Heart right ventricle (tissue), 16 donors: ENCODE data around the gene DALRD3. TPM values are rescaled to one million over a fixed set of nuclear protein-coding genes. Genes with fewer than 3 reads are reported as not detected.

Experiments
- ATAC-seq, 8 donors: fragments of 200-7000 bp; cut with Tn5 transposase; one replicate each; pipeline ENCODE4 v1.9.1; 2020; ENCODE audit warnings: mild to moderate bottlenecking in 8 of 8, moderate library complexity in 8 of 8, moderate number of reproducible peaks in 1 of 8
- DNase-seq, 2 donors: peaks; one replicate each; pipeline ENCODE4 v3.0.0-alpha.2; 2020
- H3K27ac ChIP-seq, 10 donors: fragments of 200-600 bp; sonication (generic) in 2 of 10; one replicate each; pipeline versions ENCODE4 v1.5.0 to v1.8.0; 2020 to 2022; ENCODE audit warnings: mild to moderate bottlenecking in 3 of 10
- H3K27me3 ChIP-seq, 7 donors: fragments of 200-600 bp; one replicate each; pipeline ENCODE4 v1.8.0; 2021 to 2022; ENCODE audit warnings: mild to moderate bottlenecking in 2 of 7
- H3K36me3 ChIP-seq, 9 donors: fragments of 200-600 bp; sonication (generic) in 1 of 9; one replicate each; pipeline versions ENCODE4 v1.5.0 to v1.8.0; 2020 to 2022; ENCODE audit warnings: mild to moderate bottlenecking in 2 of 9
- H3K4me1 ChIP-seq, 9 donors: fragments of 200-600 bp; sonication (generic) in 1 of 9; one replicate each; pipeline versions ENCODE4 v1.5.0 to v1.8.0; 2020 to 2022; ENCODE audit warnings: mild to moderate bottlenecking in 4 of 9
- H3K4me3 ChIP-seq, 10 donors: fragments of 200-600 bp; sonication (generic) in 2 of 10; one replicate each; pipeline versions ENCODE4 v1.5.0 to v1.8.0; 2020 to 2022; ENCODE audit warnings: mild to moderate bottlenecking in 7 of 10, moderate library complexity in 2 of 10
- H3K9me3 ChIP-seq, 11 donors: fragments of 200-600 bp in 10 of 11; sonication (generic) in 2 of 11; one replicate each; pipeline versions ENCODE4 v1.5.0 to v1.8.0; 2013 to 2022; ENCODE audit warnings: mild to moderate bottlenecking in 2 of 11, control low read depth in 1 of 11, moderate library complexity in 1 of 11
- WGBS, 2 donors: extraction: QIAGEN DNeasy Blood & Tissue Kit; methylation state at CpG; one replicate each; pipeline ENCODE4 v1.1.7; 2013; ENCODE audit warnings: inconsistent platforms in 1 of 2; 5-methylcytosine and 5-hydroxymethylcytosine counted together
- intact Hi-C, 10 donors: fragments of 100-400 bp; cut with DNase I; formaldehyde crosslinking; loops; one replicate each; pipeline versions ENCODE4 v1.11.1 to v1.14.2; 2022
- polyA plus RNA-seq, 2 donors: library from polyadenylated mRNA; stranded (reverse); fragments of 200-250 nt; gene quantifications; one replicate each; pipeline ENCODE4 v1.2.3, GENCODE V29; 2013
- total RNA-seq, 10 donors: library from RNA; stranded (reverse); fragmentation: NEBNext Ultra II Directional in 3 of 10; extraction: Animal tissue kit (Norgen Biotek cat#: 25700) in 3 of 10; gene quantifications; one replicate each; pipeline versions ENCODE4 v1.2.1 to v1.2.4, GENCODE V29; 2021 to 2023
- TF ChIP-seq, protein P1 (sequence below), 9 donors: fragments of 200-600 bp; sonication (generic) in 2 of 9; IDR thresholded peaks; one replicate each; pipeline versions ENCODE4 v1.5.0 to v1.8.0; 2021 to 2022; ENCODE audit warnings: antibody characterized with exemption in 9 of 9, mild to moderate bottlenecking in 5 of 9, moderate library complexity in 1 of 9
- donor health status: Arrhythmogenic right ventricular cardiomyopathy.
- donor health status: ischemic (EF 13 %, LVEDD 7.1; RV severe dilation, severe dysfunction).
- donor health status: healthy with polysubstance abuse.
- donor health status: DM: no; HTN: yes; CAD: no.
- donor health status: DM: no; HTN: no; CAD: no.
- donor health status: ischemic (EF 25% LVEDD 6.9; RV normal size, moderate dysfunction).
- donor health status: ischemic (EF 25% LVEDD 5.7; RV mildly dilated, moderate dysfunction).
- donor health status: healthy.
- donor health status: DM: yes; HTN: yes; CAD: no.
- donor health status: Ischemic cardiomyopathy.
- donor health status: ischemic (EF 35%, LVEDD 5.7; RV mildly dilated, moderate dysfunction).
- donor health status: nonischemic (EF 11% LVEDD 7.7; RV severe dilation, severe dysfunction).
- donor health status: DM: yes; HTN: yes; CAD: no.
- donor health status: PGD.
- donor health status: ischemic (EF 29% LVEDD 5.4; RV normal size, mild dysfunction).
- donor health status: nonischemic (EF 23%, LVEDD 6.1; RV moderate dilation, normal function).

Gene DALRD3
- total and polyA plus RNA-seq, 12 donors = 7.6 to 17.8 (median 14.8) TPM

DNA sequence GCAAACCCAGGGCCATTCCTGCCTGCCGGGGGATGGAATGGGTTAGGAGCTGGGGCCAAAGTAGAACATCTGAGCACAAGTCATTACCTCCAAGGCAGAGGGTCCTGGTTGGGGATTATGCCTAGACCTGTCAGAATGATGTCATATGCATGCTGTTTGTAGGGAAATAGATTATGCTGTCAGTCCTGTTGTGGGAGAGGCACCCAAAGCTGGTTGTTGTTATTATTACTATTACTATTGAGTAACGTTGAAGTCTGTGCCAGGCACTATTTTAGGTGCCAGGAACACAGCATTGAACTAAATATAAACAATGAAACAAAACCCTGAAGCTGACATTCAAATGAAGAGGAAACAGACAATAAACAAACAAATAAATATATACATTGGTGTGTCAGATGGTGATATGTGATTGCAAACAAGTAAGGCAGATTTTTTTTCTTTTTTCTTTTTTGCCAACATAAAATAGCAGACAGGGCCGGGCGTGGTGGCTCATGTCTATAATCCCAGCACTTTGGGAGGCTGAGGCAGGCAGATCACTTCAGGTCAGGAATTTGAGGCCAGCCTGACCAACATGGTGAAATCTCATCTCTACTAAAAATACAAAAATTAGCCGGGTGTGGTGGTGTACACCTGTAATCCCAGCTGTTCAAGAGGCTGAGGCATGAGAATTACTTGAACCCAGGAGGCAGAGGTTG, 26.4 kb downstream of the DALRD3 start:
- peak overlapping the region in 6 of 10 donors; percentile 73 to 95 (median 86) for H3K4me3 ChIP-seq
- TF ChIP-seq, protein P1, sequence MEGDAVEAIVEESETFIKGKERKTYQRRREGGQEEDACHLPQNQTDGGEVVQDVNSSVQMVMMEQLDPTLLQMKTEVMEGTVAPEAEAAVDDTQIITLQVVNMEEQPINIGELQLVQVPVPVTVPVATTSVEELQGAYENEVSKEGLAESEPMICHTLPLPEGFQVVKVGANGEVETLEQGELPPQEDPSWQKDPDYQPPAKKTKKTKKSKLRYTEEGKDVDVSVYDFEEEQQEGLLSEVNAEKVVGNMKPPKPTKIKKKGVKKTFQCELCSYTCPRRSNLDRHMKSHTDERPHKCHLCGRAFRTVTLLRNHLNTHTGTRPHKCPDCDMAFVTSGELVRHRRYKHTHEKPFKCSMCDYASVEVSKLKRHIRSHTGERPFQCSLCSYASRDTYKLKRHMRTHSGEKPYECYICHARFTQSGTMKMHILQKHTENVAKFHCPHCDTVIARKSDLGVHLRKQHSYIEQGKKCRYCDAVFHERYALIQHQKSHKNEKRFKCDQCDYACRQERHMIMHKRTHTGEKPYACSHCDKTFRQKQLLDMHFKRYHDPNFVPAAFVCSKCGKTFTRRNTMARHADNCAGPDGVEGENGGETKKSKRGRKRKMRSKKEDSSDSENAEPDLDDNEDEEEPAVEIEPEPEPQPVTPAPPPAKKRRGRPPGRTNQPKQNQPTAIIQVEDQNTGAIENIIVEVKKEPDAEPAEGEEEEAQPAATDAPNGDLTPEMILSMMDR (IDR thresholded peaks at IDR 0.05) = no peak
- no peak for DNase-seq
- peaks cover 0 to 21% (median 2%) of the 10 kb centered on the region in 9 donors for H3K36me3 ChIP-seq
- H3K27ac ChIP-seq = peak overlapping the region in 5 of 10 donors; percentile 86 to 92 (median 88)
- ATAC-seq = no peak
- no peaks in the 10 kb centered on the region for H3K27me3 ChIP-seq
- H3K4me1 ChIP-seq = peaks cover 8 to 40% (median 26%) of the 10 kb centered on the region in 9 donors
- intact Hi-C loops = loop anchor here in 2 of 10 donors (1.0 to 10.0 kb wide), 2 partner anchors 37 to 103 kb away; partner anchors contain the start of genes IMPDH2 (in 1 of the 2) and QRICH1 (in 1 of the 2)
- WGBS, 2 donors = 80% methylated on average over 5 of the region's 5 CpGs
- H3K9me3 ChIP-seq = no peaks in the 10 kb centered on the region

DNA sequence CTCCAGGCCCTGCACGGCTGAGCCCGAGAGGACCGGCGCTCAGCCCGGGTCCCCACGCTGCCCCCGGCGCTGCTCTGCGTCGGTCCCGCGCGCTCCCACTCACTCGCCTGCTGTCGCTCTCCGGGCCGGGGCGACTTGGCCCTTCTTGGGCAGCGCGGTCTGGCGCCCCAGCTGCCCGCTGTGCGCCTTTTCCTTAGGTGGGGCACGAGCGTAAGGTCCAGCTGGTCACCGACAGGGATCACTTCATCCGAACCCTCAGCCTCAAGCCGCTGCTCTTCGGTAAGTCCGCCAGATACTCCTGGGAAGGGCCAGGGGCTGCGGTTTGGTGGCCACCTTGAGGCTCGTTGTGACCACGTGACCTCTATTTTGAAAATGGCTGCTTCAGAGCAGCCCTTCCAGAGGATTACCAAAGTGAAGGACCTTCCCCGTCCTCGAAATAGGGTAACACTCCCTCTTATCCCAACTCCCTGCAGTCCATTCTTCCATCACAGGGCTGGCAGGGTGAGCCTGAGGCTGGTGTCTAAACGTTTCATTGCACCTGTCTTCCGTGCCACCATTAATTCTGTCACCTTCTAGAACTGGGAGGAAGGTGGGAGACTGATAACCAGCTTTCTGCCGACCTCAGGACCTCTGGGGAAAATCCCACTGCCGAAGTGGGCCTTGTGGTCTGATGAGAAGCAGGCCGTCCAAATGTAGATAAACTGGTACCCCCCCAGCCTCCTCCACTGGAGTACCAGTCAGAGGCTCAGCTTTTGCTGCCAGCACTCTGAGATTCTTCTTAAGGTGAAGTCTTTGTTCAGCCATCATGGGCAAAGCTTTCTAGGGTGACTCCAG, 27.5 kb downstream of the DALRD3 start:
- H3K27ac ChIP-seq = peak overlapping the region; percentile 71 to 93 (median 88)
- DNase-seq = peak in 1 of 2 donors; percentile 28
- TF ChIP-seq, protein P1 (IDR thresholded peaks at IDR 0.05) = no peak
- ATAC-seq = peak in 6 of 8 donors; percentile 5 to 35 (median 22)
- peaks cover 8 to 40% (median 26%) of the 10 kb centered on the region in 9 donors for H3K4me1 ChIP-seq
- WGBS, 2 donors = 3 to 6% methylated on average over 40 of the region's 40 CpGs
- H3K27me3 ChIP-seq = no peaks in the 10 kb centered on the region
- no peaks in the 10 kb centered on the region for H3K9me3 ChIP-seq
- H3K4me3 ChIP-seq = peak overlapping the region; percentile 55 to 95 (median 82)
- peaks cover 0 to 21% (median 6%) of the 10 kb centered on the region in 9 donors for H3K36me3 ChIP-seq
- intact Hi-C loops = loop anchor here in 2 of 10 donors (1.0 to 10.0 kb wide), 2 partner anchors 38 to 104 kb away; partner anchors contain the start of genes IMPDH2 (in 1 of the 2) and QRICH1 (in 1 of the 2)

DNA sequence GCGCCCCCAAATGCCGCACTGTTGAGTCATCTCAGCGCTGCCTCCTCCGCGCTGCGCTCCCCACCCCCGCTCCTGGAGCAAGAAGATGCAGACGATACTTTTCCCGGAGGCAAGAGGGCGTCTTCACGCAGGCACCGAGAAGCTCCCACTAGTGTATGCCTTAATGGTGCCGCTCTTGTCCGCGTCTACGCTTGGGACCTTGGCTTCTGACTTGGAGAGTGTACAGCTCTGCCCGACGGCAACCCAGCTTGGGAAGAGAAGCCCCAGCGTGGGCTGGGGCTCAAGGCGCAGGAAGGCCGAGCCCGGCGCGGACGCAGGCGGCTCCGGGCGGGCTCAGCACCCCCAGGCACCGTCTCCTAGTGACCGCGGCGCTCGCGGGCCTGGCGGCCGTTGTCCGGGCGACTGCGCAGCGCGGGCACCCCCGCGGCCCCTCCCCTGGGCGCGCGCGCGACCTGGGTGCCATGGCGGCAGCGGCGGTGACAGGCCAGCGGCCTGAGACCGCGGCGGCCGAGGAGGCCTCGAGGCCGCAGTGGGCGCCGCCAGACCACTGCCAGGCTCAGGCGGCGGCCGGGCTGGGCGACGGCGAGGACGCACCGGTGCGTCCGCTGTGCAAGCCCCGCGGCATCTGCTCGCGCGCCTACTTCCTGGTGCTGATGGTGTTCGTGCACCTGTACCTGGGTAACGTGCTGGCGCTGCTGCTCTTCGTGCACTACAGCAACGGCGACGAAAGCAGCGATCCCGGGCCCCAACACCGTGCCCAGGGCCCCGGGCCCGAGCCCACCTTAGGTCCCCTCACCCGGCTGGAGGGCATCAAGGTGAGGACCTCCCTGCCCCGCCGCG, 28.4 kb downstream of the DALRD3 start, which contains the start of gene P4HTM:
Gene P4HTM, plus strand, starts transcription at position 446 of the 840 bp plus-strand sequence. Its CDS starts 16 bp downstream, at position 462.
- peaks cover 8 to 40% (median 26%) of the 10 kb centered on the region in 9 donors for H3K4me1 ChIP-seq
- 0 to 1% methylated on average over 90 to 91 of the region's 91 CpGs for WGBS, 2 donors
- TF ChIP-seq, protein P1 (IDR thresholded peaks at IDR 0.05) = peak in 8 of 9 donors; percentile 27 to 65 (median 36)
- DNase-seq (peak; percentile 83 to 88), ATAC-seq (peak; percentile 84 to 92 (median 90))
- H3K27me3 ChIP-seq = no peaks in the 10 kb centered on the region
- intact Hi-C loops = loop anchor here in 7 of 10 donors (1.0 to 10.0 kb wide), 6 partner anchors 31 to 462 kb away; partner anchors contain the start of genes QRICH1 (in 3 of the 7) and NDUFAF3 (in 1 of the 7)
- no peaks in the 10 kb centered on the region for H3K9me3 ChIP-seq
- H3K4me3 ChIP-seq = peak within 1 kb of the TSS; percentile 55 to 95 (median 82)
- peaks cover 0 to 26% (median 9%) of the 10 kb centered on the region in 9 donors for H3K36me3 ChIP-seq
- peak within 1 kb of the TSS; percentile 71 to 93 (median 88) for H3K27ac ChIP-seq
